Lower lobe of right lung (tissue), 2 donors: ENCODE results near the gene DLG5. TPM values are rescaled to one million over a fixed set of nuclear protein-coding genes. Genes with fewer than 3 reads are reported as not detected.

Experiments used
- ATAC-seq, 2 donors: fragments of 200-7000 bp; cut with Tn5 transposase; one replicate each; pipeline ENCODE4 v1.9.1; 2020 to 2022; ENCODE audit warnings: mild to moderate bottlenecking in 2 of 2, moderate library complexity in 2 of 2
- DNase-seq: peaks from one replicate; pipeline ENCODE4 v3.0.0-alpha.2; 2020
- H3K27ac ChIP-seq: fragments of 200-600 bp; one replicate; pipeline ENCODE4 v1.8.0; 2022
- H3K27me3 ChIP-seq: fragments of 200-600 bp; one replicate; pipeline ENCODE4 v1.8.0; 2022; ENCODE audit warnings: low read depth
- H3K36me3 ChIP-seq: fragments of 200-600 bp; one replicate; pipeline ENCODE4 v1.8.0; 2022; ENCODE audit warnings: mild to moderate bottlenecking
- H3K4me1 ChIP-seq: fragments of 200-600 bp; one replicate; pipeline ENCODE4 v1.8.0; 2022
- H3K4me3 ChIP-seq: fragments of 200-600 bp; one replicate; pipeline ENCODE4 v1.8.0; 2022; ENCODE audit warnings: mild to moderate bottlenecking
- H3K9me3 ChIP-seq: fragments of 200-600 bp; one replicate; pipeline ENCODE4 v1.8.0; 2022
- intact Hi-C: fragments of 100-400 bp; cut with DNase I; formaldehyde crosslinking; loops from one replicate; pipeline ENCODE4 v1.11.0; 2022
- total RNA-seq: library from RNA; stranded (reverse); fragmentation: NEBNext Ultra II Directional; extraction: Animal tissue kit (Norgen Biotek cat#: 25700); gene quantifications from one replicate; pipeline ENCODE4 v1.2.1, GENCODE V29; 2021
- TF ChIP-seq, protein P1 (sequence below): fragments of 200-600 bp; IDR thresholded peaks from one replicate; pipeline ENCODE4 v1.8.0; 2022; ENCODE audit warnings: antibody characterized with exemption, mild to moderate bottlenecking
- donor health status: DM: no; HTN: yes; CAD: no; lungs with severe emphysema.

DLG5 gene
- total RNA-seq, 1 donor from 2014 or later, result 18.7 TPM

DNA sequence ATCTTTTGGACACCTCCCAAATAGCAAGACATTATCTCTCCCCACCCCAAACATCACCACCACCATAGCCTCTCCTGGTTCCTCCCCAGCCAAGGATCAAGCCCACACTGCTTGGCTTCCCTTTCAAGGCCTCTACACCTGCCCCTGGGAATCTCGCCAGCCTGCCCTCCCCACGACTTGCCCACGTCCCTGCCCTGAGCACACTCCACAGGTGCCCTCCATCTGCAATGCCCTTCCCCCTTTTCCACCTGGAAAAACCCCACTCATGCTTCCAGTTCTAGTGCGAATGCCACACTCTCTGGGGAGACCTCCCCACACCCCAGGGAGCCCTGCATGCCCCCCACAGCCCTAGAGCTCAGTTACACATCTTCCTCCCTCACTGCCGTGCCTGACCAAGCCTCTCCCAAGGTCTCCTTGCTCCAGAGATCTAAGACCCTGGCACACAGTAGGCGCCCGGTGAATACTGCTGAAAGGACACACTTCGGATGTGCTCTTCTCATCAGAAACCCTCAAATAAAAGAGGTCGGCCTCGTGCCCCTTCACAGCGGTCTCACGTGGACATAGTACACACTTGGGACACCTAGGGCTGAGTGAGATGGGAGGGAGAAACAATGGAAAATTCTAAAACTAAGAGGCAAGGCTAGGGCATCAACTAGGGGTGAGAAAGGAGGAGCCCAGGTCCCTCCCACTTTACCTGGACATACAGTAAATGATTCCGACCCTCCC lies 91.4 kb downstream of the DLG5 start:
- DNase-seq (no peak), ATAC-seq (no peak)
- TF ChIP-seq, protein P1, sequence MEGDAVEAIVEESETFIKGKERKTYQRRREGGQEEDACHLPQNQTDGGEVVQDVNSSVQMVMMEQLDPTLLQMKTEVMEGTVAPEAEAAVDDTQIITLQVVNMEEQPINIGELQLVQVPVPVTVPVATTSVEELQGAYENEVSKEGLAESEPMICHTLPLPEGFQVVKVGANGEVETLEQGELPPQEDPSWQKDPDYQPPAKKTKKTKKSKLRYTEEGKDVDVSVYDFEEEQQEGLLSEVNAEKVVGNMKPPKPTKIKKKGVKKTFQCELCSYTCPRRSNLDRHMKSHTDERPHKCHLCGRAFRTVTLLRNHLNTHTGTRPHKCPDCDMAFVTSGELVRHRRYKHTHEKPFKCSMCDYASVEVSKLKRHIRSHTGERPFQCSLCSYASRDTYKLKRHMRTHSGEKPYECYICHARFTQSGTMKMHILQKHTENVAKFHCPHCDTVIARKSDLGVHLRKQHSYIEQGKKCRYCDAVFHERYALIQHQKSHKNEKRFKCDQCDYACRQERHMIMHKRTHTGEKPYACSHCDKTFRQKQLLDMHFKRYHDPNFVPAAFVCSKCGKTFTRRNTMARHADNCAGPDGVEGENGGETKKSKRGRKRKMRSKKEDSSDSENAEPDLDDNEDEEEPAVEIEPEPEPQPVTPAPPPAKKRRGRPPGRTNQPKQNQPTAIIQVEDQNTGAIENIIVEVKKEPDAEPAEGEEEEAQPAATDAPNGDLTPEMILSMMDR, result no peak
- peaks cover 25% of the 10 kb centered on the region for H3K4me1 ChIP-seq
- peak overlapping the region; percentile 48 for H3K27ac ChIP-seq
- H3K9me3 ChIP-seq, result no peaks in the 10 kb centered on the region
- intact Hi-C loops, result no loop called here
- H3K27me3 ChIP-seq, result no peaks in the 10 kb centered on the region
- peaks cover 54% of the 10 kb centered on the region for H3K36me3 ChIP-seq
- H3K4me3 ChIP-seq, result no peak overlapping the region

DNA sequence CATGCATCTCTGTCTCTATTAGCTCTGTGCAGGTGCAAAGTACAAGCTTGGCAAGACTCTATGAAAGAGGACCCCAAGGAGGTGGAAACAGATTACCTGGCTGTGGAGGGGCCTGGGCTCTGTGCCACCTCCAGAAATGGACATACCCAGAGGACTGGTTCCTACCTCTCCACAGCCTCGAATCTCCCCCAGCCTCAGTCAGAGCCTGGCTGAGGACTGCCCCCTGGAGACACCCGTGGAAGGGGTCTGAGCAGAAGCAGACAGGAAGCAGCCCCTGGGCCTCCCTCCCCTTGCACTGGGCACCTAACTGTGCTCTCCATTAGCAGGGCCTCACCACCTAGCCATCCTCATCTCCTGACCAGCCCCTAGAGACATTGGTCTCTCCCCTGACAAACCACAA lies 92.0 kb downstream of the DLG5 start:
- Histone ChIP-seq H3K9me3 (no peaks in the 10 kb centered on the region), H3K27ac (no peak overlapping the region), H3K27me3 (no peaks in the 10 kb centered on the region), H3K36me3 (peaks cover 55% of the 10 kb centered on the region), H3K4me3 (no peak overlapping the region), H3K4me1 (peaks cover 25% of the 10 kb centered on the region)
- TF ChIP-seq, protein P1, result no peak
- no peak for ATAC-seq
- DNase-seq, result no peak
- intact Hi-C loops, result no loop called here

DNA sequence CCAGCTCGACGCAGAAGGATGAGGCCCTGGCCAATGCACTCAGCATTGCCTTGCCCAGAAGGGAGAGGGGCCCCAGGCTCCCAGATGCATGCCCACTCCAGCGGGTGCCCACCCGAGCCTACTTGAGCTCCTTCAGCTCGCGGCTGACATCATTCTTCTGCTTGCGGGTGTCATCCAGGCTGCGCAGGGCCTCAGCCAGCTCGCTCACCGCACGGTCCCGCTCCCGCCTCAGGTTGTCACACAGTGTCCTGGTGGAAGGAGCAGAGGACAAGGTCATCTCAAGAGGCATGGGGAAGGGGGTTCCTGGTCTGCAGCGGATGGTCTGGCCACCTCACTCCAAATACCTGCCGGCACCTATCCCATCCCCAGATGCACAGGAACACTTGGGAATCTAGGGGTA lies 92.8 kb downstream of the DLG5 start:
- intact Hi-C loops, result no loop called here
- H3K36me3 ChIP-seq, result peaks cover 55% of the 10 kb centered on the region
- H3K4me3 ChIP-seq, result no peak overlapping the region
- DNase-seq (peak; percentile 38), ATAC-seq (no peak)
- no peaks in the 10 kb centered on the region for H3K27me3 ChIP-seq
- TF ChIP-seq, protein P1, result no peak
- H3K27ac ChIP-seq, result no peak overlapping the region
- H3K4me1 ChIP-seq, result peaks cover 25% of the 10 kb centered on the region
- no peaks in the 10 kb centered on the region for H3K9me3 ChIP-seq

DNA sequence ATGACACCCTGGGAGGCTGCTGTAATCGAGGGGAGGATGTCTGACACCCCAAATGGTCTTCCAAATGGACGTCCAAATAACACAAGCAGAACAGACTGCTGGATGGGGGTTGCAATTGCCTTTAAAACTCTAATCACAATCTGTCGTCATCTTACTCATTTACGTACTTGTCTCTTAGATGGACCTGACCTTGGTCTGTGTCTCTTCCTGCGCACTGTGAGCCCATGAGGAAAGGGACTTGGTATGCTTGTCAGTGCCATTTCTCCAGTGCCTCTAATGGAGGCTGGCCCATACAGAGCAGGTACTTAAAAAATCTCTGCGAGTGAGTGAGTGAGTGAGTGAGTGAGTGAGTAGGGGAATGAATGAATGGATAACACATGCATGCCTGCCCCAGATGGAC lies 93.3 kb downstream of the DLG5 start:
- H3K36me3 ChIP-seq, result peaks cover 54% of the 10 kb centered on the region
- intact Hi-C loops, result no loop called here
- TF ChIP-seq, protein P1, result no peak
- ATAC-seq (no peak), DNase-seq (no peak)
- H3K4me1 ChIP-seq, result peaks cover 25% of the 10 kb centered on the region
- H3K9me3 ChIP-seq, result no peaks in the 10 kb centered on the region
- H3K27me3 ChIP-seq, result no peaks in the 10 kb centered on the region
- no peak overlapping the region for H3K4me3 ChIP-seq
- no peak overlapping the region for H3K27ac ChIP-seq

DNA sequence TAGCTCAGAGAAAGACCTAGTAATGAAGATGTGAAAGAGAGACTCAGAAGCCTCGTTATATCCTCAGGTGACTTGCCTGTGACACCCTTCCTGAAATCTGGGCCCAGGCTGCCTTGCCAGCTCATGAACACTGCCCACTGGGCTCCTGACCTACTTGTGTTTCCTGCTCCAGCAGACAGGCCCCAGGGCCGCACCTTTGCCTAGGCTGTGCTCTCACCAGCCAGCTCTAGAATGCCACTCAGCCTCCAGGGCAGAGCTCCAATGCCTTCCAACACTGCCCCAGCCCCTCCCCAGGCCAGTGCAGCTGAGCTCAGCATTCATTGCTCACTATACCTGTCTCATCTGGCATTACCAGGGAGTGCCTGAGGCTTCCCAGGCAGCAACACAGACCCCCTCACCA lies 94.3 kb downstream of the DLG5 start:
- H3K9me3 ChIP-seq, result no peaks in the 10 kb centered on the region
- intact Hi-C loops, result no loop called here
- peaks cover 61% of the 10 kb centered on the region for H3K36me3 ChIP-seq
- no peak for DNase-seq
- H3K4me3 ChIP-seq, result no peak overlapping the region
- H3K4me1 ChIP-seq, result peaks cover 19% of the 10 kb centered on the region
- no peaks in the 10 kb centered on the region for H3K27me3 ChIP-seq
- peak; percentile 47 to 52 for ATAC-seq
- H3K27ac ChIP-seq, result no peak overlapping the region
- TF ChIP-seq, protein P1, result no peak
